Measurements from ENCODE around the gene RASAL2. TPM values are rescaled to one million over a fixed set of nuclear protein-coding genes. Genes with fewer than 3 reads are reported as not detected.

Gene RASAL2
- total RNA-seq, 2 donors from 2014 or later, result 9.9 to 20.4 TPM

GRCh38 chr1:178376008-178376407 is 282.1 kb downstream of the RASAL2 start:
- peak overlapping the region in 2 of 4 donors; percentile 5 to 9 for H3K27ac ChIP-seq
- H3K27me3 ChIP-seq, result no peaks in the 10 kb centered on the region
- ATAC-seq, result peak; percentile 18
- no peaks in the 10 kb centered on the region for H3K4me1 ChIP-seq
- no peak for DNase-seq
- no peaks in the 10 kb centered on the region for H3K9me3 ChIP-seq
- TF ChIP-seq POLR2A (IDR thresholded peaks at IDR 0.05) (no peak), CTCF (IDR thresholded peaks at IDR 0.05) (no peak)
- no peaks in the 10 kb centered on the region for H3K36me3 ChIP-seq (replicated peaks in 1 of 2; ENCODE audit: insufficient read depth in 1 of 2, low read depth in 2 of 2)
- intact Hi-C loops (cut with DNase I), result no loop called here
- WGBS, 2 donors, result 20 to 37% methylated on average over 2 of the region's 2 CpGs
- no peak overlapping the region for H3K4me3 ChIP-seq

GRCh38 chr1:178379807-178380206 is 285.9 kb downstream of the RASAL2 start:
- WGBS, 2 donors, result 84 to 85% methylated on average over 14 of the region's 14 CpGs
- intact Hi-C loops (cut with DNase I), result no loop called here
- ATAC-seq, result no peak

GRCh38 chr1:178382372-178382771 is 288.5 kb downstream of the RASAL2 start:
- no peak for TF ChIP-seq CTCF (IDR thresholded peaks at IDR 0.05)
- no peak for TF ChIP-seq POLR2A (IDR thresholded peaks at IDR 0.05)
- ATAC-seq (no peak), DNase-seq (no peak)
- Histone ChIP-seq H3K27me3 (no peaks in the 10 kb centered on the region), H3K4me3 (no peak overlapping the region), H3K36me3 (replicated peaks in 1 of 2; ENCODE audit: insufficient read depth in 1 of 2, low read depth in 2 of 2) (no peaks in the 10 kb centered on the region), H3K27ac (no peak overlapping the region), H3K9me3 (no peaks in the 10 kb centered on the region), H3K4me1 (no peaks in the 10 kb centered on the region)
- intact Hi-C loops (cut with DNase I), result no loop called here
- WGBS, 2 donors, result 94 to 96% methylated on average over 1 of the region's 1 CpG

More at GRCh38 chr1:178379807-178380206, 285.9 kb downstream of the RASAL2 start:
- TF ChIP-seq POLR2A (IDR thresholded peaks at IDR 0.05) (no peak), CTCF (IDR thresholded peaks at IDR 0.05) (no peak)
- Histone ChIP-seq H3K4me1 (no peaks in the 10 kb centered on the region), H3K4me3 (no peak overlapping the region), H3K36me3 (replicated peaks in 1 of 2; ENCODE audit: insufficient read depth in 1 of 2, low read depth in 2 of 2) (no peaks in the 10 kb centered on the region), H3K9me3 (no peaks in the 10 kb centered on the region), H3K27ac (no peak overlapping the region), H3K27me3 (no peaks in the 10 kb centered on the region)
- no peak for DNase-seq

GRCh38 chr1:178385662-178386061 is 291.8 kb downstream of the RASAL2 start:
- Histone ChIP-seq H3K4me3 (no peak overlapping the region), H3K27me3 (no peaks in the 10 kb centered on the region), H3K4me1 (no peaks in the 10 kb centered on the region), H3K9me3 (no peaks in the 10 kb centered on the region), H3K27ac (no peak overlapping the region), H3K36me3 (replicated peaks in 1 of 2; ENCODE audit: insufficient read depth in 1 of 2, low read depth in 2 of 2) (no peaks in the 10 kb centered on the region)
- ATAC-seq, result no peak
- intact Hi-C loops (cut with DNase I), result no loop called here
- 85 to 90% methylated on average over 1 of the region's 1 CpG for WGBS, 2 donors
- TF ChIP-seq CTCF (IDR thresholded peaks at IDR 0.05), result no peak
- no peak for TF ChIP-seq POLR2A (IDR thresholded peaks at IDR 0.05)
- no peak for DNase-seq

DNA sequence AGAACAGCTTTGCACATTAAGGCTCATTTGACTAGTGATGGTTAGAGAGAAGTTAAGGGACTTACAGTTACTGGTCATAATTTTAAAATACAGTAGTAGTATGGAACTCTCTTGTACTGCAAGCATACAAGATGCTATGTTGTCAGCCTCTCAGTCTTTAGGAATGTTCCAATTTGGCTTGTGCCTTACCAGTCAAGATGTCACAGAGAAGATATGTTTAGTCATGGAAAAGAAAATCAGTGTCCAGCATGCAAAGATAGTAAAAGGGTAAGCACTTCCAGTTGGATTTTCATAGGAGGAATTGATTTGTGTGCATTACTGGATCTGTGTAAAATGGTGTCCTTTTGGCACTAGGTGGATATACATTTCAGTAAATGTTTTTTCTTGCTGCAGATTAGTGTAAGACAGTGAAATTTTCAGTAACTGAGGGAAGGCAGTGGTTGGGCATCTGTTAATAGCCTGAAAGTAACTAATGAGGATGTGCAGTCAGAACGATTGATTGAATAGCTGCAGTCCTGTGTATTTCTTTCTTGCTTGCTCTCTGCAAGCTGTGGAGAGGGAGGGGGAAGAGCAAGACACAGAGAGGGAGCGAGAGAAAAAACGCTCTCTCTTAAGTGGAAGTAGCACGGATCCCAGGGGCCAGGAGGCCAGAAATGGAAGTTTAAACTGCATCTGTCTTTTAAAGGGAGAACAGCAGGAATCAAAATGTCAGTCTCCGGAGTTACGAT is 294.7 kb downstream of the RASAL2 start:
- WGBS, 2 donors, result 55 to 70% methylated on average over 6 of the region's 6 CpGs
- no peaks in the 10 kb centered on the region for H3K36me3 ChIP-seq (replicated peaks in 1 of 2; ENCODE audit: insufficient read depth in 1 of 2, low read depth in 2 of 2)
- intact Hi-C loops (cut with DNase I), result no loop called here
- DNase-seq (no peak), ATAC-seq (no peak)
- no peak overlapping the region for H3K27ac ChIP-seq
- TF ChIP-seq CTCF (IDR thresholded peaks at IDR 0.05), result no peak
- no peak for TF ChIP-seq POLR2A (IDR thresholded peaks at IDR 0.05)
- no peak overlapping the region for H3K4me3 ChIP-seq
- no peaks in the 10 kb centered on the region for H3K4me1 ChIP-seq
- no peaks in the 10 kb centered on the region for H3K9me3 ChIP-seq
- H3K27me3 ChIP-seq, result no peaks in the 10 kb centered on the region
